ENCODE results near the gene CALML6. TPM values are rescaled to one million over a fixed set of nuclear protein-coding genes. Genes with fewer than 3 reads are reported as not detected.

Gene CALML6
- total RNA-seq, 6 experiments from 2014 or later: 0.11 to 0.95 (median 0.48) TPM; not detected in 1

DNA sequence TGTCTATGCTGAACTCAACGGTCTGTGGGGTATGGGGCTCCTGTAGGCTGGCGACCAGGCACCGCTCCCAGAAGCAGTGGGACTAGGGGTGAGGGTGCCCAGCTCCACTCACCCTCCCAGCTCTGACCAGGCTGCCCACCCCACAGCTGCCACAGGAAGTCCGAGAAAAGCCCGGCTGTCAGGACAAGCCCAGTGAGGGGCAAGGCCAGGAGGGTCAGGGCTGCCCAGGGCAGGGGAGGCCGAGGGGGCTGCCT lies 7.6 kb downstream of the CALML6 start:
- TF ChIP-seq, protein P1, sequence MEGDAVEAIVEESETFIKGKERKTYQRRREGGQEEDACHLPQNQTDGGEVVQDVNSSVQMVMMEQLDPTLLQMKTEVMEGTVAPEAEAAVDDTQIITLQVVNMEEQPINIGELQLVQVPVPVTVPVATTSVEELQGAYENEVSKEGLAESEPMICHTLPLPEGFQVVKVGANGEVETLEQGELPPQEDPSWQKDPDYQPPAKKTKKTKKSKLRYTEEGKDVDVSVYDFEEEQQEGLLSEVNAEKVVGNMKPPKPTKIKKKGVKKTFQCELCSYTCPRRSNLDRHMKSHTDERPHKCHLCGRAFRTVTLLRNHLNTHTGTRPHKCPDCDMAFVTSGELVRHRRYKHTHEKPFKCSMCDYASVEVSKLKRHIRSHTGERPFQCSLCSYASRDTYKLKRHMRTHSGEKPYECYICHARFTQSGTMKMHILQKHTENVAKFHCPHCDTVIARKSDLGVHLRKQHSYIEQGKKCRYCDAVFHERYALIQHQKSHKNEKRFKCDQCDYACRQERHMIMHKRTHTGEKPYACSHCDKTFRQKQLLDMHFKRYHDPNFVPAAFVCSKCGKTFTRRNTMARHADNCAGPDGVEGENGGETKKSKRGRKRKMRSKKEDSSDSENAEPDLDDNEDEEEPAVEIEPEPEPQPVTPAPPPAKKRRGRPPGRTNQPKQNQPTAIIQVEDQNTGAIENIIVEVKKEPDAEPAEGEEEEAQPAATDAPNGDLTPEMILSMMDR (IDR thresholded peaks at IDR 0.05): no peak
- H3K4me3 Mint-ChIP-seq: no peak overlapping the region
- no peak overlapping the region for H3K27ac Mint-ChIP-seq
- no peak for DNase-seq
- no peaks in the 10 kb centered on the region for H3K36me3 Mint-ChIP-seq (ENCODE audit: low read depth)
- no peaks in the 10 kb centered on the region for H3K4me1 Mint-ChIP-seq (ENCODE audit: low read depth)
- H3K9me3 Mint-ChIP-seq: no peaks in the 10 kb centered on the region
- peaks cover 12% of the 10 kb centered on the region for H3K27me3 Mint-ChIP-seq (ENCODE audit: insufficient read depth)

DNA sequence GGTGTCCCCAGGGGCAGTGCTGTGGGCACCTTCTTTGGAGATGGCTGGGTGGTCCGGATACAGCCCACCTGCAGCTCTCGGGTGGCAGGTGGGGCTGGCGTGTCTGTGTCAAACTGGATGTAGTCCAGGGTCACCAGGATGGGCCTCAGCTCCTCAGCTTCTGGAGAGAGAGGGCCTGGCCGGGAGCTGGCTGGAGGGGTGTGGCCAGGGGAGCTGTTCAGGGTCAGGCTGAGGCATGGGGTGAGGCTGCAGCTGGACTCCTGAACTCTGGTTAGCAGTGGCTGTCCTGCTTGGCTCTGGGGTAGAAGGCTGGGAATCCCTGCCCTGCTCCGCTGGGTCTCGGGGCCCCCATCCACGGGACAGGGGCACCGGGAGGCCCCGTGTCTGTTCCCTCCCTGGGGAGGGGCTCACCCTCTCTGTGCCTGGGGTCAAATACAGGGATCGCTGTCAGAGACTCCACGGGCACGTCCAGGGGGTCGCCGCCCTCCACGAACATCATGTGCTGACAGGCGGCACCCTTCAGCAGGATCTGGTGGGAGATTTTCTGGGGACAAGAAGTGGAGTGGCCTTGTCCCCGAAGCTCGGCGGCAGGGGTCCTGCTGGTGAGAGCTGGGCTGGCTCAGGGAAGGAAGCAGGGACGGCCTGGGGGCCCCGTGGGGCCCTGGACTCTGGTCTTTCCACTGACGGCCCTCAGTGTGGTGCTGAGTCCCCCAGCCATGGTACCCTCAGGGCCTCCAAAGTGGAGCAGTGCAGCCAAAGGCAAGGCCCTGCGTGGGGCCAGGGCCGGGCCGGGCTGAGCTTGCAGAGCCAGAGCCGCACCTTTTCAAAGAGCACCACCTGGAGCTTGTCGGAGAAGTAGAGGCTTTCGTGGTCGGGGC lies 8.1 kb downstream of the CALML6 start:
- no peak overlapping the region for H3K4me3 Mint-ChIP-seq
- no peak for DNase-seq
- H3K9me3 Mint-ChIP-seq: no peaks in the 10 kb centered on the region
- H3K27me3 Mint-ChIP-seq (ENCODE audit: insufficient read depth): peaks cover 9% of the 10 kb centered on the region
- H3K27ac Mint-ChIP-seq: no peak overlapping the region
- TF ChIP-seq, protein P1 (IDR thresholded peaks at IDR 0.05): no peak
- H3K4me1 Mint-ChIP-seq (ENCODE audit: low read depth): no peaks in the 10 kb centered on the region
- no peaks in the 10 kb centered on the region for H3K36me3 Mint-ChIP-seq (ENCODE audit: low read depth)

DNA sequence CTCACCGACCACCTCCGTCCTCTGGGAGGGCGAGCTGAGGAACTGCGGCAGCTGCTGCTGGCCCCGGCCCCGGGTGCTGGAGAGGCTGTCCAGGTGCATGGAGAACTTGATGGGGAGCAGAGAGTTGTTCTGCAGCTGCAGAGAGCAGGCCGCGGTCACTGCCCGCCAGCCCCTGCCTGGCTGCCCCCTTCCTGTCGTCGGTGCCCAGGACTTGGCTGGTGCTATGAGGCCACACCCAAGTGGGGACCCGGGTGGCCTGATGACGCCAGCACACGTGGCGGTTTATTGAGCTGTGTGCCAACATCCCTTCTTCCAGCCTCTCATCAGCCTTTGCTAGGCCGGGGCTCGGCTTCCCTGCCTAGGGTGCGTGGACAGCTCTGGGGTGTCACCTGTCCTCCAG lies 9.3 kb downstream of the CALML6 start:
- DNase-seq: no peak
- H3K4me1 Mint-ChIP-seq (ENCODE audit: low read depth): no peaks in the 10 kb centered on the region
- no peaks in the 10 kb centered on the region for H3K9me3 Mint-ChIP-seq
- H3K27ac Mint-ChIP-seq: no peak overlapping the region
- no peak overlapping the region for H3K4me3 Mint-ChIP-seq
- H3K27me3 Mint-ChIP-seq (ENCODE audit: insufficient read depth): peaks cover 10% of the 10 kb centered on the region
- TF ChIP-seq, protein P1 (IDR thresholded peaks at IDR 0.05): no peak
- no peaks in the 10 kb centered on the region for H3K36me3 Mint-ChIP-seq (ENCODE audit: low read depth)

DNA sequence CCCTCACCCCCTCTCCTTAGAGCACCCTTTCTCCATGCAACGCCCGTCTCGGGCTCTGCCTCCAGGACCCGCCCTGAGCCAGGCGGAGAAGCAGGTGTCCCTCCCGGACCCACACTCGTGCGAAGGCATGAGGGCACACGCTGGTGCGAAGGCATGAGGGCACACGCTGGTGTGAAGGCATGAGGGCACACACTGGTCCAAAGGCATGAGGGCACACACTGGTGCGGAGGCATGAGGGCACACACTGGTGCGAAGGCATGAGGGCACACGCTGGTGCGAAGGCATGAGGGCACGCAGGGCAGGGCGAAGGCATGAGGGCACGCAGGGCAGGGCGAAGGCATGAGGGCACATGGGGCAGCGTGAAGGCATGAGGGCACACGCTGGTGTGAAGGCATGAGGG lies 9.8 kb downstream of the CALML6 start:
- TF ChIP-seq, protein P1 (IDR thresholded peaks at IDR 0.05): no peak
- Mint-ChIP-seq H3K4me1 (ENCODE audit: low read depth) (no peaks in the 10 kb centered on the region), H3K9me3 (no peaks in the 10 kb centered on the region), H3K36me3 (ENCODE audit: low read depth) (no peaks in the 10 kb centered on the region), H3K27me3 (ENCODE audit: insufficient read depth) (peaks cover 10% of the 10 kb centered on the region), H3K4me3 (no peak overlapping the region), H3K27ac (no peak overlapping the region)
- no peak for DNase-seq

DNA sequence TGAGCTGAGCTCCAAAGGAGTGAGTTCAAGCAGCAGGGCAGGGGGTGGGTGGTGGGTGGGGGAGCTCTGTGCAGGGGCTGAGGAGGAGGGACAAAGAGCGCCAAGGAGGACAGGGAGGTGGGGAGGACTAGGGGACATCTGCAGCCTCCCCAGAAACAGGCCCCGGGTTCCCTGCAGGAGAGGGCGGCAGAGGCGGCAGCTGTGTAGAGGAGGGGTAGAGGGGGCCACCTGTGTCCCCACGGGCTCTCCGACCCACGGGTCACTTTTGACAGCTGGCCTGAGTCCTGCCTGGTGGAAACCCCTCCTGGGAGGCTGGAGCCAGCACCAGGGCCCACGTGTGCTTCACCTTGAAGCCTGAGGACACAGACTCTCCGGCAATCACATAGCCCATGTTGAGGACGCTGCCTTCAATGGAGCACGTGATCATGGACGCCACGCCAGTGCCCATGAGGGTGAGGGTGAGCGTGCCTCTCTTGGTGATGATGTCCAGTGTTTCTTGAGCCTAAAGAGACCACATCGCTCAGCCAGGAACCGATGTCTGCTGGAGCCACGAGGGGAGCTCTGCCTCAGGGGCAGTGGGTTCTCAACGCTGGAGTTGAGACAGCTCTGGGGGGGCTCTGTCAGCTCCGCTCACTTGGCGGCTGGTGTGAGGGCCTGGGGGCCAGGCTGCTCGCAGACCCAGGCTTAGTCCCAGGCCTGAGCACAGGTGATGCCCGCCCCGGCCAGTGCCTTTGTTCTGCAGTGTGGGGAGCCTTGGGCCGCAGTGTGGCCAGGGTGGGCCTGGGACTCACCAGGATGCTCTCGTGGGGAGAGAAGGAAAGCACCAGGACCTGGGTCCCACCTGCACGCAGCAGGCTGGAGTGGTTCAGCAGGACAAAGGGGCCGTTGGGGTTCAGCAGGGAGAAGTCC lies 10.6 kb downstream of the CALML6 start:
- H3K9me3 Mint-ChIP-seq: no peaks in the 10 kb centered on the region
- no peaks in the 10 kb centered on the region for H3K4me1 Mint-ChIP-seq (ENCODE audit: low read depth)
- H3K4me3 Mint-ChIP-seq: no peak overlapping the region
- no peaks in the 10 kb centered on the region for H3K36me3 Mint-ChIP-seq (ENCODE audit: low read depth)
- TF ChIP-seq, protein P1 (IDR thresholded peaks at IDR 0.05): no peak
- H3K27ac Mint-ChIP-seq: no peak overlapping the region
- no peak for DNase-seq
- peaks cover 10% of the 10 kb centered on the region for H3K27me3 Mint-ChIP-seq (ENCODE audit: insufficient read depth)
